NCI-H1048 (cell line): ENCODE measurements around the gene MTERF4.
"Not testable (repeated sequence)": the region's sequence is repeated elsewhere in the genome, so short reads cannot be mapped to it uniquely, and the experiment has no call there.

ENCODE experiments used
- DNase-seq: peaks from one replicate; lab custom pipeline; 2025; lab: John Stamatoyannopoulos, UW

MTERF4 gene

GRCh38 chr2:241111440-241111805, 9.3 kb upstream of the MTERF4 start:
- DNase-seq = no peak

- no peak for DNase-seq
Observed at GRCh38 chr2:241110607-241111439, 8.7 kb upstream of the MTERF4 start.

- DNase-seq = no peak
Observed at GRCh38 chr2:241110089-241110606, 8.1 kb upstream of the MTERF4 start.

- no peak for DNase-seq
Observed at GRCh38 chr2:241109210-241110088, 7.4 kb upstream of the MTERF4 start.

- no peak for DNase-seq
Observed at GRCh38 chr2:241108271-241109209, 6.5 kb upstream of the MTERF4 start.

GRCh38 chr2:241107031-241107783, 5.1 kb upstream of the MTERF4 start:
- DNase-seq = no peak

GRCh38 chr2:241105641-241106040, 3.6 kb upstream of the MTERF4 start:
- no peak for DNase-seq

- not testable (repeated sequence) for DNase-seq
Observed at GRCh38 chr2:241104611-241105010, 2.5 kb upstream of the MTERF4 start.

GRCh38 chr2:241103176-241103595, 1.1 kb upstream of the MTERF4 start:
- no peak for DNase-seq

- DNase-seq = no peak
Observed at GRCh38 chr2:241099246-241099645, 2.8 kb downstream of the MTERF4 start.

- no peak for DNase-seq
Observed at GRCh38 chr2:241096979-241097378, 5.1 kb downstream of the MTERF4 start.

- DNase-seq = no peak
Observed at GRCh38 chr2:241095594-241096290, 6.3 kb downstream of the MTERF4 start.

- DNase-seq = no peak
Observed at GRCh38 chr2:241094924-241095420, 7.1 kb downstream of the MTERF4 start.

- no peak for DNase-seq
Observed at GRCh38 chr2:241094172-241094571, 7.9 kb downstream of the MTERF4 start.

- DNase-seq = not testable (repeated sequence)
Observed at GRCh38 chr2:241093133-241093781, 8.8 kb downstream of the MTERF4 start.

GRCh38 chr2:241092677-241093076, 9.4 kb downstream of the MTERF4 start:
- DNase-seq = no peak

GRCh38 chr2:241091734-241092445, 10.2 kb downstream of the MTERF4 start:
- no peak for DNase-seq

GRCh38 chr2:241091201-241091600, 10.9 kb downstream of the MTERF4 start:
- no peak for DNase-seq
